HG03095 (cell line): Measurements from ENCODE around the gene ADK.

Source experiments
- ATAC-seq: cut with Tn5 transposase; IDR thresholded peaks from one replicate; pipeline ENCODE4 v1.9.1; 2021; ENCODE audit warnings: moderate library complexity; ENCODE audit not compliant: unreplicated experiment

ADK gene

DNA sequence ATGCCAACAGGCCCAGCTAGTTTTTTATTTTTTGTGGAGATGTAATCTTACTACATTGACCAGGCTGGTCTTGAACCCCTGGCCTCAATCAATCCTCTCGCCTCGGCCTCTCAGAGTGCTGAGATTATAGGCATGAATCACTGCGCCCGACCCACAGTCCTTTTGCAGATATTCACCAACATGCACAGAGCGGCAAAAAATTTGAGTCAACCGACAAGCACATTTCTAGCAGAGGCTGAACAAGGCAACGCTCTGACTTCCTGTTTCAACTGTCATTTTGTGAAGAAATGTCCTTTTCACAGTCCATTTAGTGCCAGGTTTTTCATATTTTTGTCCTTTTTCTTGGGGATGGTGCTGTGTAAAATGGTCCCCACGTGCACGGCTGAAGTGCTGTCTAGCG lies 604.3 kb downstream of the ADK start:
- ATAC-seq, result no peak
